GM06990 (cell line): ENCODE data around the gene AGAP1.

ENCODE experiments used
- DNase-seq: peaks from one replicate; pipeline ENCODE4 v3.0.0-alpha.2; 2011; ENCODE audit not compliant: insufficient read length; ENCODE audit errors: extremely low read depth
- H3K27me3 ChIP-seq: replicated peaks from 2 replicates; pipeline ENCODE4 v1.6.0; 2011; ENCODE audit warnings: low read length; ENCODE audit not compliant: control insufficient read depth, insufficient read depth
- H3K36me3 ChIP-seq: 2 replicates; pipeline ENCODE4 v1.5.1; 2011; ENCODE audit warnings: low read length; ENCODE audit not compliant: control insufficient read depth, insufficient read depth
- H3K4me3 ChIP-seq: replicated peaks from 2 replicates; pipeline ENCODE4 v1.5.1; 2011; ENCODE audit warnings: low read depth, mild to moderate bottlenecking, control low read depth, low read length
- TF ChIP-seq, protein P1 (sequence below): IDR thresholded peaks from 2 replicates; pipeline ENCODE4 v1.5.1; 2011; ENCODE audit warnings: low read length, control low read depth, mild to moderate bottlenecking, inconsistent platforms; ENCODE audit not compliant: insufficient read depth, poor library complexity, severe bottlenecking

Gene AGAP1

DNA sequence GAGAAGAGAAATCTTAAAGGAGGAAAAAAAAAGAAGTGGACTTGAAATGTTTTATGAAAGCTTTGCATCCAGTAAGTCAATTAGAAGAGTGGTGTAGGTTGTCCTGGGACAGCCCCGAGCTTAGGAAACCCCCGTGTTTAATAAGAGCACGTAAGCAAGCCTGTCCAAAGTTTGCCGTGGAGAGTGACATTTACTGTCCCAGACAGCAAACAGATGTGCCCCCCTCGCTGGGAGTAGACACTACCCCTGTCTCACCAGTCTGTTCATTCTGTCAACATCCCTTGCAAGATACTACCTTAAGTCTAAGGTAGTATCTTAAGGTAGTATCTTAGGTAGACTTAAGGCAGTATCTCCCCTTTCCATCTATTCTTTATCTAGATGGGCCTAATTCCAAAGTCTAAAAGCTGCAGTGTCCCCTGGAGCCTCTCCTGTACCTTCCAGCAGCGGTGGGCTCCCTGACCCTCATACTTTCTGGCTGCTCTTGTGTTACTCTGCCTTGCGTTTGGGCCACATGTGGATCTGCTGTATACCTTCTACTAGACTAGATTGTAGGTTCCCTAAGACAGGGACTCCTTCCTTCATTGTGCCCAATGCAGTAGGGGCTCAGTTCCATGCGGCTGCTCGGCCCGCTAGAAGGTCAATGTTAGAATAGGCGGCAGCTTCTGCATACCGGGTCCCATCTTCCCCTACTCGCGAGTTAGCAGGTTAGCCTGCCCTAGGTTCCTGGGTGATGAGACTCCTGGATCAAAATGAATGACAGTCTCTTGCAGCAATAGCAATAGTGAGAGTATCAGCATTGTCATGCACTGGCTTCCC is 430.2 kb downstream of the AGAP1 start:
- Histone ChIP-seq H3K36me3 (no peaks in the 10 kb centered on the region), H3K27me3 (no peaks in the 10 kb centered on the region; the same call in 1 of the 2 replicates), H3K4me3 (no peak overlapping the region)
- TF ChIP-seq, protein P1, sequence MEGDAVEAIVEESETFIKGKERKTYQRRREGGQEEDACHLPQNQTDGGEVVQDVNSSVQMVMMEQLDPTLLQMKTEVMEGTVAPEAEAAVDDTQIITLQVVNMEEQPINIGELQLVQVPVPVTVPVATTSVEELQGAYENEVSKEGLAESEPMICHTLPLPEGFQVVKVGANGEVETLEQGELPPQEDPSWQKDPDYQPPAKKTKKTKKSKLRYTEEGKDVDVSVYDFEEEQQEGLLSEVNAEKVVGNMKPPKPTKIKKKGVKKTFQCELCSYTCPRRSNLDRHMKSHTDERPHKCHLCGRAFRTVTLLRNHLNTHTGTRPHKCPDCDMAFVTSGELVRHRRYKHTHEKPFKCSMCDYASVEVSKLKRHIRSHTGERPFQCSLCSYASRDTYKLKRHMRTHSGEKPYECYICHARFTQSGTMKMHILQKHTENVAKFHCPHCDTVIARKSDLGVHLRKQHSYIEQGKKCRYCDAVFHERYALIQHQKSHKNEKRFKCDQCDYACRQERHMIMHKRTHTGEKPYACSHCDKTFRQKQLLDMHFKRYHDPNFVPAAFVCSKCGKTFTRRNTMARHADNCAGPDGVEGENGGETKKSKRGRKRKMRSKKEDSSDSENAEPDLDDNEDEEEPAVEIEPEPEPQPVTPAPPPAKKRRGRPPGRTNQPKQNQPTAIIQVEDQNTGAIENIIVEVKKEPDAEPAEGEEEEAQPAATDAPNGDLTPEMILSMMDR, result no peak
- no peak for DNase-seq

DNA sequence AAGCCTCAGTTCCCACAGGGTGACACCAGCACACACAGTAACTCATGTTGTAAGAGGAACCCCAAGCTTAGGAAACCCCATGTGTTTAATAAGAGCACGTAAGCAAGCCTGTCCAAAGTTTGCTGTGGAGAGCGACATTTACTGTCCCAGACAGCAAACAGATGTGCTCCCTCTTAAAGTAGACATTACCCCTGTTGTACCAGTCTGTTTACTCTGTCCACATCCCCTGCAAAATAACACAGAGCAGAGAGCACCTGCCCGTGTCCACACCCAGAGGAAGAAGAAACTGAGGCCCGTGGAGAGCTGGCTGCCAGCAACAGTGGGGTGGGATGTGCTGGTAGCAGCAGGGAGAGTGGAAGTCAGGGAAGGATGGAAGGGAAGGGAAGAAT is 430.8 kb downstream of the AGAP1 start:
- DNase-seq, result no peak
- Histone ChIP-seq H3K36me3 (no peaks in the 10 kb centered on the region), H3K27me3 (no peaks in the 10 kb centered on the region; the same call in 1 of the 2 replicates), H3K4me3 (no peak overlapping the region)
- TF ChIP-seq, protein P1, result no peak

DNA sequence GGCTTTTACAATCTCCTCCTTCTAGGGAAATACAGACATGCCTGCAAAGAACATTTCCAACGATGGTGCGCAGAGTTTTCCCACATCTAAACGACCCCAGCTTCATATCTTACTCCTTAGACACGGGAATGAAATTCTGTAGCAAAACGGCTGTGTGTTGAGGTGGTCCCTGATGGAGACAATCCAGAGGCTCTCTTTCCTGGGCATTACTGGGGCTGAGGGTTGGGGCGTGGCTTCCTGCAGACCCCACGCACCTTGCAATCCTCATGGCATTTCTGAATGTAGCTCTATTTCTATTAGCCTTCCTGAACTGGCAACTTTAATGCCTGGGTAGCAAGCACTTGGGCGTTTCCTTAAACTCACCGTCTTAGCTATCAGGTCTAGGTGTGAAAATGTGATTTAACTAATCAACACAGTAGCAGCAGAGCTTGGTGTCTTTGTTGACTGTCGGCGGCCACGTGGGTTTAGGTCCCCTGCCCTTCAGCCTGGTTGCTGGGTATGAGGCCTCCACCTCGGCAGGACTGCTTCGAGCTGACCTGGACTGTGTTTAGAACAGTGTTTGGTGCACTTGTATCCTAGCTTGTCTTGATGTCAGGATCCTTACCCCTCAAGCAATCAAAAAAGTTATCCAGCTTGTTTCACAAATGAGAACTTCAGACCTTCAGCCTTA is 431.5 kb downstream of the AGAP1 start:
- TF ChIP-seq, protein P1, result no peak
- no peaks in the 10 kb centered on the region for H3K36me3 ChIP-seq
- H3K27me3 ChIP-seq, result no peaks in the 10 kb centered on the region; the same call in 1 of the 2 replicates
- no peak for DNase-seq
- H3K4me3 ChIP-seq, result no peak overlapping the region

DNA sequence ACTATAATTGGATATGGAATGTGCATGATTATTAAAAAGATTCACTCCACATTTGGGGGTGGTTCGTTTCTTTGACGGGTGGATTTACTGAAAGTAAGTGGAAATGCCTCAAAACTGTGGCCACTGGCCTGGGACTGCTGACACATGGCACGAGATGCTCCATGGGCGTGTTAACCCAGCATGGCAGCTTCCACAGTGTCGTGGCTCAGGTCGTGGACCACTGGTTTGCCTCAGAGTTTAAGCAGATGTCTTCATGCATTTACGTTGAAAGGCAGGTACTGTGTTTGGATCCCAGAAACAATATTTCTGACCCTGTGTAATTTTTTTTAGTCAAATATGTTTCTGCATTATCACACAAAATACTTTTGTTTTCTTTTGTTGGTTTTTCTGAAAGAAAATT is 432.4 kb downstream of the AGAP1 start:
- no peak for DNase-seq
- no peak overlapping the region for H3K4me3 ChIP-seq
- no peaks in the 10 kb centered on the region; the same call in 1 of the 2 replicates for H3K27me3 ChIP-seq
- TF ChIP-seq, protein P1, result no peak
- H3K36me3 ChIP-seq, result no peaks in the 10 kb centered on the region

DNA sequence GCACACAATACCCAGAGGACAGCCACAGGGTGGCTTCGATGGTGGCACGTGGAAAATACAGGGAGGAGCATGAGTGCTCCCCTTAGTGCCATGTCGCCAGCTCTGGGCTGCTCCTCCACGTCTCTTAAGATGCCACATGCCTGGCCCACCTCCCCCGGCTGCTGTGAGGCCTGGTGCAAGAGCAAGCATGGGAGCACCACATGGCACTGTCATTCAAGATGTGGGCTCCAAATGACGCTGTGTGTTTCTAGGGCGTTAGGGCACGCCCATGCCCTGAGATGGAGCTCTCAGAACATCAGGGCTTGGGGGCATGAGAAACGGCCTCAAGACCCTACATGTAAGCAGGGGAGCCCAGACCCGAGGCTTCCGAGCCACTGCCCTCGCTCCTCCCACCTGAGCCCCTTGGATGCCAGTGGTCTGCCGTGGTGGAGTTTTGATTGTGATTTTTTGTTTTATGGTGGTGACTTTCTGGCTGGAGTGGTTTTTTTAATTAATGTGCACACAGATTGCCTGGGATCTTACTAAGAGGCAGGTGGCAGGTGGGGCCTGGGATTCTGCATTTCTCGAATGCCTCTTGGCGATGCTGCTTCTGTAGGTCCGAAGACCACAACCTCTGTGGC is 435.0 kb downstream of the AGAP1 start:
- DNase-seq, result no peak
- Histone ChIP-seq H3K4me3 (no peak overlapping the region), H3K36me3 (no peaks in the 10 kb centered on the region), H3K27me3 (no peaks in the 10 kb centered on the region; the same call in 1 of the 2 replicates)
- TF ChIP-seq, protein P1, result no peak
